HuH-7.5 (cell line): ENCODE results near the gene MPRIP.

Source experiments
- DNase-seq: peaks from one replicate; pipeline ENCODE4 v3.0.0; 2011; ENCODE audit warnings: low spot score

MPRIP gene

GRCh38 chr17:17070931-17071330 is 28.7 kb downstream of the MPRIP start:
- DNase-seq, result no peak

GRCh38 chr17:17071531-17072360 is 29.5 kb downstream of the MPRIP start:
- DNase-seq, result no peak

- no peak for DNase-seq
Measured at GRCh38 chr17:17072546-17072945, 30.3 kb downstream of the MPRIP start.

GRCh38 chr17:17073030-17073564 is 30.8 kb downstream of the MPRIP start:
- no peak for DNase-seq

GRCh38 chr17:17073581-17074403 is 31.5 kb downstream of the MPRIP start:
- DNase-seq, result no peak

GRCh38 chr17:17075125-17075781 is 33.0 kb downstream of the MPRIP start:
- no peak for DNase-seq

GRCh38 chr17:17076066-17076465 is 33.8 kb downstream of the MPRIP start:
- no peak for DNase-seq

GRCh38 chr17:17077101-17077500 is 34.8 kb downstream of the MPRIP start:
- DNase-seq, result no peak

GRCh38 chr17:17077861-17078732 is 35.8 kb downstream of the MPRIP start:
- peak; percentile 22 for DNase-seq

- DNase-seq, result no peak
Measured at GRCh38 chr17:17078832-17079231, 36.6 kb downstream of the MPRIP start.

GRCh38 chr17:17079336-17079735 is 37.1 kb downstream of the MPRIP start:
- DNase-seq, result no peak

GRCh38 chr17:17079761-17080160 is 37.5 kb downstream of the MPRIP start:
- no peak for DNase-seq

GRCh38 chr17:17080181-17080631 is 37.9 kb downstream of the MPRIP start:
- DNase-seq, result no peak

- DNase-seq, result no peak
Measured at GRCh38 chr17:17080781-17081180, 38.5 kb downstream of the MPRIP start.

GRCh38 chr17:17081304-17081940 is 39.2 kb downstream of the MPRIP start:
- no peak for DNase-seq

- no peak for DNase-seq
Measured at GRCh38 chr17:17082878-17083277, 40.6 kb downstream of the MPRIP start.

- no peak for DNase-seq
Measured at GRCh38 chr17:17084317-17084835, 42.1 kb downstream of the MPRIP start.

GRCh38 chr17:17084941-17085340 is 42.7 kb downstream of the MPRIP start:
- no peak for DNase-seq

GRCh38 chr17:17086585-17086984 is 44.3 kb downstream of the MPRIP start:
- DNase-seq, result no peak

GRCh38 chr17:17087424-17088015 is 45.3 kb downstream of the MPRIP start:
- no peak for DNase-seq
